ENCODE results near the gene AUH. TPM values are rescaled to one million over a fixed set of nuclear protein-coding genes. Genes with fewer than 3 reads are reported as not detected.

The AUH gene
- total RNA-seq, 1 donor from 2014 or later = 9.8 TPM

GRCh38 chr9:91187311-91187964 is 174.3 kb downstream of the AUH start:
- Histone ChIP-seq H4K20me1 (ENCODE audit: insufficient read depth, low read length) (no peaks in the 10 kb centered on the region), H3K27ac (ENCODE audit: low read depth, low read length) (peak overlapping the region; percentile 38), H2AFZ (ENCODE audit: low read depth, low read length) (no peak overlapping the region), H3K27me3 (ENCODE audit: insufficient read depth, low read length) (no peaks in the 10 kb centered on the region), H3K4me2 (ENCODE audit: low read length) (peak overlapping the region; percentile 29), H3K9me3 (ENCODE audit: insufficient read depth, low read depth, low read length) (no peaks in the 10 kb centered on the region), H3K36me3 (ENCODE audit: insufficient read depth, low read length) (no peaks in the 10 kb centered on the region), H3K4me3 (ENCODE audit: insufficient read depth, low read depth, low read length) (no peak overlapping the region), H3K79me2 (ENCODE audit: insufficient read depth, low read length) (no peaks in the 10 kb centered on the region), H3K4me1 (ENCODE audit: insufficient read depth, low read length) (peaks cover 21% of the 10 kb centered on the region), H3K9ac (ENCODE audit: low read length) (peak overlapping the region; percentile 27)
- peaks cover 3% of the 10 kb centered on the region for H3K9me3 Mint-ChIP-seq (ENCODE audit: unreplicated experiment)
- H3K36me3 Mint-ChIP-seq (ENCODE audit: low read depth, unreplicated experiment) = no peaks in the 10 kb centered on the region
- H3K27me3 Mint-ChIP-seq (ENCODE audit: low read depth, unreplicated experiment) = peaks cover 13% of the 10 kb centered on the region
- peaks cover 10% of the 10 kb centered on the region for H3K4me1 Mint-ChIP-seq (ENCODE audit: low read depth, unreplicated experiment)
- H3K4me3 Mint-ChIP-seq (ENCODE audit: unreplicated experiment) = no peak overlapping the region
- H3K27ac Mint-ChIP-seq (ENCODE audit: unreplicated experiment) = no peak overlapping the region
- DNase-seq (ENCODE audit: low read depth) (no peak), FAIRE-seq (no peak)
- TF ChIP-seq CTCF (IDR thresholded peaks at IDR 0.05; ENCODE audit: insufficient read depth, low read depth, low read length) (no peak), EZH2 (IDR thresholded peaks at IDR 0.05; ENCODE audit: insufficient read depth, low read length) (no peak)

GRCh38 chr9:91186632-91187108 is 175.0 kb downstream of the AUH start:
- Mint-ChIP-seq H3K27me3 (ENCODE audit: low read depth, unreplicated experiment) (peaks cover 16% of the 10 kb centered on the region), H3K27ac (ENCODE audit: unreplicated experiment) (no peak overlapping the region), H3K9me3 (ENCODE audit: unreplicated experiment) (peaks cover 3% of the 10 kb centered on the region), H3K4me1 (ENCODE audit: low read depth, unreplicated experiment) (peaks cover 4% of the 10 kb centered on the region), H3K36me3 (ENCODE audit: low read depth, unreplicated experiment) (no peaks in the 10 kb centered on the region), H3K4me3 (ENCODE audit: unreplicated experiment) (no peak overlapping the region)
- Histone ChIP-seq H2AFZ (ENCODE audit: low read depth, low read length) (no peak overlapping the region), H3K4me1 (ENCODE audit: insufficient read depth, low read length) (peaks cover 15% of the 10 kb centered on the region), H3K9me3 (ENCODE audit: insufficient read depth, low read depth, low read length) (no peaks in the 10 kb centered on the region), H3K27me3 (ENCODE audit: insufficient read depth, low read length) (no peaks in the 10 kb centered on the region), H3K79me2 (ENCODE audit: insufficient read depth, low read length) (no peaks in the 10 kb centered on the region), H4K20me1 (ENCODE audit: insufficient read depth, low read length) (no peaks in the 10 kb centered on the region), H3K27ac (ENCODE audit: low read depth, low read length) (no peak overlapping the region), H3K4me2 (ENCODE audit: low read length) (peak overlapping the region; percentile 29), H3K9ac (ENCODE audit: low read length) (no peak overlapping the region), H3K36me3 (ENCODE audit: insufficient read depth, low read length) (no peaks in the 10 kb centered on the region), H3K4me3 (ENCODE audit: insufficient read depth, low read depth, low read length) (no peak overlapping the region)
- TF ChIP-seq CTCF (IDR thresholded peaks at IDR 0.05; ENCODE audit: insufficient read depth, low read depth, low read length) (no peak), EZH2 (IDR thresholded peaks at IDR 0.05; ENCODE audit: insufficient read depth, low read length) (no peak)
- FAIRE-seq (no peak), DNase-seq (ENCODE audit: low read depth) (peak; percentile 15)
